OCI-LY1 (cell line): Measurements from ENCODE around the gene CMIP.
"Not testable (repeated sequence)": the region's sequence is repeated elsewhere in the genome, so short reads cannot be mapped to it uniquely, and the experiment has no call there.

Experiments used
- H2AFZ ChIP-seq: fragments of 200-600 bp; sonication (generic), shearing (Covaris generic); 2 replicates; pipeline ENCODE4 v1.6.0; 2014; ENCODE audit warnings: antibody characterized with exemption, mild to moderate bottlenecking, low read length
- H3F3A ChIP-seq: fragments of 200-600 bp; sonication (generic), shearing (Covaris generic); 2 replicates; pipeline ENCODE4 v1.6.0; 2014; ENCODE audit warnings: mild to moderate bottlenecking, antibody characterized with exemption, low read length, moderate library complexity; ENCODE audit not compliant: insufficient read depth
- H3K27ac ChIP-seq: fragments of 200-600 bp; sonication (generic); 2 replicates; pipeline ENCODE4 v1.5.1; 2014; ENCODE audit warnings: low read length, mixed run types, mild to moderate bottlenecking, low read depth; ENCODE audit not compliant: poor library complexity, severe bottlenecking
- H3K27me3 ChIP-seq: fragments of 200-600 bp; sonication (generic); 2 replicates; pipeline ENCODE4 v1.6.0; 2014; ENCODE audit warnings: antibody characterized with exemption, mild to moderate bottlenecking, low read length, moderate library complexity; ENCODE audit not compliant: insufficient read depth
- H3K36me3 ChIP-seq: fragments of 200-600 bp; sonication (generic); 2 replicates; pipeline ENCODE4 v1.6.1; 2014; ENCODE audit warnings: mild to moderate bottlenecking, antibody characterized with exemption, low read length, moderate library complexity, mixed read lengths; ENCODE audit not compliant: insufficient read depth
- H3K4me1 ChIP-seq: fragments of 200-600 bp; sonication (generic); 2 replicates; pipeline ENCODE4 v1.5.1; 2014; ENCODE audit warnings: mild to moderate bottlenecking, low read length, moderate library complexity; ENCODE audit not compliant: insufficient read depth, severe bottlenecking
- H3K4me2 ChIP-seq: fragments of 200-600 bp; sonication (generic), shearing (Covaris generic); 2 replicates; pipeline ENCODE4 v1.6.1; 2014; ENCODE audit warnings: low read length
- H3K4me3 ChIP-seq: fragments of 200-600 bp; sonication (generic); 2 replicates; pipeline ENCODE4 v1.5.1; 2014; ENCODE audit warnings: low read length, low read depth, mild to moderate bottlenecking, mixed read lengths; ENCODE audit not compliant: poor library complexity, severe bottlenecking
- H3K79me2 ChIP-seq: fragments of 200-600 bp; shearing (Covaris generic); 2 replicates; pipeline ENCODE4 v1.6.1; 2016; ENCODE audit warnings: mixed run types, low read length, mixed read lengths; ENCODE audit not compliant: insufficient read depth
- H3K9ac ChIP-seq: fragments of 200-600 bp; sonication (generic), shearing (Covaris generic); 2 replicates; pipeline ENCODE4 v1.6.1; 2014; ENCODE audit warnings: mild to moderate bottlenecking, low read length, mixed read lengths
- H3K9me2 ChIP-seq: fragments of 200-600 bp; sonication (generic), shearing (Covaris generic); 2 replicates; pipeline ENCODE4 v1.6.1; 2014; ENCODE audit warnings: low read depth, mild to moderate bottlenecking, low read length, mixed read lengths
- H3K9me3 ChIP-seq: fragments of 200-600 bp; shearing (Covaris generic); 2 replicates; pipeline ENCODE4 v1.6.1; 2014; ENCODE audit warnings: low read length, mixed read lengths
- H4K20me1 ChIP-seq: fragments of 200-600 bp; sonication (generic), shearing (Covaris generic); 2 replicates; pipeline ENCODE4 v1.6.0; 2016; ENCODE audit warnings: mild to moderate bottlenecking, low read length; ENCODE audit not compliant: insufficient read depth
- EZH2 ChIP-seq: fragments of 200-600 bp; sonication (generic), shearing (Covaris generic); IDR thresholded peaks from 2 replicates; pipeline ENCODE4 v1.8.0; 2017; ENCODE audit warnings: borderline replicate concordance, mixed run types, mild to moderate bottlenecking, antibody characterized with exemption, low read length, moderate library complexity, mixed read lengths
- TF ChIP-seq, protein P1 (sequence below): fragments of 200-600 bp; sonication (generic), shearing (Covaris generic); IDR thresholded peaks from 2 replicates; pipeline ENCODE4 v1.5.1; 2017; ENCODE audit warnings: mild to moderate bottlenecking, antibody characterized with exemption, low read length, moderate library complexity, mixed read lengths

CMIP gene

DNA sequence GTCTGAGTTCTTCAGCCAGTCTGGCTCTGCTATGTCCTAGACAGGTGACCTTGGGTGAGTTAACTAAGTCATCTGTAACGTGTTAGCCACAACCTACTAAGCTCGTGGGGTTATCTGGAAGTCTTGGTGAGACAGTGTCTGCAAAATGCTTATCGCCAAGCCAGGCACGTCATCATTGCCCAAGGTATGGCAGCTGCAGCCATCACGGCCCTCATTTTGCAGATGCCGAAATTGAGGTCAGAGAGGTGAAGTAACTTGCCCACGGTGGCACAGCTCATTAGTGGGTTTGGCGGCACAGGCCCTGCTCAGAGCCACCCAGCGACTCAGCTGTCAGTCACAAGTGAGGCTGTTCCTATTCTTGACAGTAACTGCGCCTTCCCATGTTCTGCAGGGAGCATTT is 79.8 kb downstream of the CMIP start:
- Histone ChIP-seq H2AFZ (no peak overlapping the region), H3K4me3 (no peak overlapping the region), H3K9ac (no peak overlapping the region), H3K4me2 (no peak overlapping the region), H3K4me1 (peaks cover 7% of the 10 kb centered on the region), H4K20me1 (no peaks in the 10 kb centered on the region), H3K79me2 (peaks cover 20% of the 10 kb centered on the region), H3F3A (no peaks in the 10 kb centered on the region), H3K36me3 (0 out of 2 replicates have a peak, but pooled peaks cover 8% of the 10 kb centered on the region), H3K27me3 (no peaks in the 10 kb centered on the region), H3K9me2 (no peaks in the 10 kb centered on the region), H3K9me3 (no peaks in the 10 kb centered on the region), H3K27ac (no peak overlapping the region)
- TF ChIP-seq, protein P1, sequence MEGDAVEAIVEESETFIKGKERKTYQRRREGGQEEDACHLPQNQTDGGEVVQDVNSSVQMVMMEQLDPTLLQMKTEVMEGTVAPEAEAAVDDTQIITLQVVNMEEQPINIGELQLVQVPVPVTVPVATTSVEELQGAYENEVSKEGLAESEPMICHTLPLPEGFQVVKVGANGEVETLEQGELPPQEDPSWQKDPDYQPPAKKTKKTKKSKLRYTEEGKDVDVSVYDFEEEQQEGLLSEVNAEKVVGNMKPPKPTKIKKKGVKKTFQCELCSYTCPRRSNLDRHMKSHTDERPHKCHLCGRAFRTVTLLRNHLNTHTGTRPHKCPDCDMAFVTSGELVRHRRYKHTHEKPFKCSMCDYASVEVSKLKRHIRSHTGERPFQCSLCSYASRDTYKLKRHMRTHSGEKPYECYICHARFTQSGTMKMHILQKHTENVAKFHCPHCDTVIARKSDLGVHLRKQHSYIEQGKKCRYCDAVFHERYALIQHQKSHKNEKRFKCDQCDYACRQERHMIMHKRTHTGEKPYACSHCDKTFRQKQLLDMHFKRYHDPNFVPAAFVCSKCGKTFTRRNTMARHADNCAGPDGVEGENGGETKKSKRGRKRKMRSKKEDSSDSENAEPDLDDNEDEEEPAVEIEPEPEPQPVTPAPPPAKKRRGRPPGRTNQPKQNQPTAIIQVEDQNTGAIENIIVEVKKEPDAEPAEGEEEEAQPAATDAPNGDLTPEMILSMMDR, result no peak

DNA sequence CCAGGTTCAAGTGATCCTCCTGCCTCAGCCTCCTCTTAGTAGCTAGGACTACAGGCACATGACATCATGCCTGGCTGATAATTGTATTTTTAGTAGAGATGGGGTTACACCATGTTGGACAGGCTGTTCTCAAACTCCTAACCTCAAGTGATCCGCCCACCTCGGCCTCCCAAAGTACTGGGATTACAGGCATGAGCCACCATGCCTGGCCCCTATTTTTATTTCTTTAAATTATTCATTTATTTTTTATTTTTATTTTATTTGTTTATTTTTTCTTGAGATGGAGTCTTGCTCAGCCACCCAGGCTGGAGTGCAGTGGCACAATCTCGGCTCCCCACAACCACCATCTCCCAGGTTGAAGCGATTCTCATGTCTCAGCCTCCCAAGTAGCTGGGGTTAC is 80.3 kb downstream of the CMIP start:
- not testable (repeated sequence) for H3K9me3 ChIP-seq, H3F3A ChIP-seq, H3K9ac ChIP-seq, H3K27me3 ChIP-seq, H3K4me2 ChIP-seq, H3K4me3 ChIP-seq, H3K36me3 ChIP-seq, H4K20me1 ChIP-seq, H3K27ac ChIP-seq, H3K9me2 ChIP-seq, H3K4me1 ChIP-seq, H2AFZ ChIP-seq
- H3K79me2 ChIP-seq, result peaks cover 20% of the 10 kb centered on the region

DNA sequence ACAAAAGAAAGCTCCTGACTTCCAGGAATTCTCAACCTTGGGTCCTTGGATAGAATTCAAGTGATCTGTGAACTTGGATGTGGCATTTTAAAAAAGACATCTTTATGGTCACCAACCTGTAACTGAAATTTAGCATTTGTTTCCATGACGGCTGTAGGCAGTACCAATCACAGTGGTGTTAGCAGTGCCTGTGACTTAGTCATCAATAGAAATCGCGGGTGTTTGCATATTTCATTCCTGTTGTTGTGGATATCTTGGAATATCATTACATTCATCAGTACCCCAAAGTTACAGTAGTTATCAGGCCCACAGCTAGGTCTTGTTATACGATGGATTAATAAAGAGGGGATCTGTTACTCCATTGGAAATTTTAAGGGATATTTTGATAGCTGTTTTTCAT is 81.6 kb downstream of the CMIP start:
- H3K36me3 ChIP-seq, result 0 out of 2 replicates have a peak, but pooled peaks cover 8% of the 10 kb centered on the region
- no peaks in the 10 kb centered on the region for H3K4me1 ChIP-seq
- no peaks in the 10 kb centered on the region for H3K27me3 ChIP-seq
- no peaks in the 10 kb centered on the region for H3K9me3 ChIP-seq
- H3K79me2 ChIP-seq, result peaks cover 20% of the 10 kb centered on the region
- H4K20me1 ChIP-seq, result no peaks in the 10 kb centered on the region
- no peaks in the 10 kb centered on the region for H3K9me2 ChIP-seq
- H2AFZ ChIP-seq, result no peak overlapping the region
- H3K27ac ChIP-seq, result no peak overlapping the region
- no peak overlapping the region for H3K4me3 ChIP-seq
- H3K9ac ChIP-seq, result no peak overlapping the region
- TF ChIP-seq EZH2, result no peak
- H3F3A ChIP-seq, result no peaks in the 10 kb centered on the region
- H3K4me2 ChIP-seq, result no peak overlapping the region

DNA sequence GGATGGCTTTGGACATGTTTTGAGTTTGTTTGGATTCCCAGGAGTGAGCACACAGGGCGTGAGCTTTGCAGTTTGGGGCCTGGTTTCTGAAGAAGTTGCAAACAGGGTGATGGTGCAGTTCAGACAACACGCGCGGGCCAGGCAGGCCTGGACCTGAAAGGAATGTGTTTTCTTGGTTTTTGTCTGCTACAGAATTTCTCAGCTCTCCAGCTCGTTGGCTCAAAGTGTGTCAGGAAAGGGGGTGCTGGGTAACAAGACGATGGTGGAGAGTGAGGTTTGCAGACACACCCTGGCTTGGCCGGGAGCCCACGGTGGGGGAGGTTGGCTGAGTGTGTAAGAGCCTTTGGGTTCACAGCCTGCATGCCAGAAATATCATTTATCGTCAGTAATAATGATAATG is 82.3 kb downstream of the CMIP start:
- H3K27me3 ChIP-seq, result no peaks in the 10 kb centered on the region
- H2AFZ ChIP-seq, result no peak overlapping the region
- no peak overlapping the region for H3K9ac ChIP-seq
- TF ChIP-seq, protein P1, result no peak
- TF ChIP-seq EZH2, result no peak
- 0 out of 2 replicates have a peak, but pooled peaks cover 8% of the 10 kb centered on the region for H3K36me3 ChIP-seq
- no peaks in the 10 kb centered on the region for H3K4me1 ChIP-seq
- H3K9me3 ChIP-seq, result no peaks in the 10 kb centered on the region
- H3K4me3 ChIP-seq, result no peak overlapping the region
- no peak overlapping the region for H3K27ac ChIP-seq
- no peaks in the 10 kb centered on the region for H3K9me2 ChIP-seq
- no peaks in the 10 kb centered on the region for H3F3A ChIP-seq
- no peaks in the 10 kb centered on the region for H4K20me1 ChIP-seq
- H3K79me2 ChIP-seq, result peaks cover 20% of the 10 kb centered on the region
- no peak overlapping the region for H3K4me2 ChIP-seq
